ENCODE results near the gene ANKMY1.
A peak's percentile ranks its signal among the peaks of the same experiment; 100 is the strongest.

GRCh38 chr2:240604291-240604938 lies 46.6 kb upstream of the ANKMY1 start:
- TF ChIP-seq CTCF (IDR thresholded peaks at IDR 0.05; ENCODE audit: insufficient read depth, low read length) (peak; percentile 63), SPI1 (IDR thresholded peaks at IDR 0.05; ENCODE audit: borderline replicate concordance, low read depth) (no peak), POLR2AphosphoS5 (IDR thresholded peaks at IDR 0.05; ENCODE audit: low read depth) (no peak)
- TF ChIP-seq, protein P1, sequence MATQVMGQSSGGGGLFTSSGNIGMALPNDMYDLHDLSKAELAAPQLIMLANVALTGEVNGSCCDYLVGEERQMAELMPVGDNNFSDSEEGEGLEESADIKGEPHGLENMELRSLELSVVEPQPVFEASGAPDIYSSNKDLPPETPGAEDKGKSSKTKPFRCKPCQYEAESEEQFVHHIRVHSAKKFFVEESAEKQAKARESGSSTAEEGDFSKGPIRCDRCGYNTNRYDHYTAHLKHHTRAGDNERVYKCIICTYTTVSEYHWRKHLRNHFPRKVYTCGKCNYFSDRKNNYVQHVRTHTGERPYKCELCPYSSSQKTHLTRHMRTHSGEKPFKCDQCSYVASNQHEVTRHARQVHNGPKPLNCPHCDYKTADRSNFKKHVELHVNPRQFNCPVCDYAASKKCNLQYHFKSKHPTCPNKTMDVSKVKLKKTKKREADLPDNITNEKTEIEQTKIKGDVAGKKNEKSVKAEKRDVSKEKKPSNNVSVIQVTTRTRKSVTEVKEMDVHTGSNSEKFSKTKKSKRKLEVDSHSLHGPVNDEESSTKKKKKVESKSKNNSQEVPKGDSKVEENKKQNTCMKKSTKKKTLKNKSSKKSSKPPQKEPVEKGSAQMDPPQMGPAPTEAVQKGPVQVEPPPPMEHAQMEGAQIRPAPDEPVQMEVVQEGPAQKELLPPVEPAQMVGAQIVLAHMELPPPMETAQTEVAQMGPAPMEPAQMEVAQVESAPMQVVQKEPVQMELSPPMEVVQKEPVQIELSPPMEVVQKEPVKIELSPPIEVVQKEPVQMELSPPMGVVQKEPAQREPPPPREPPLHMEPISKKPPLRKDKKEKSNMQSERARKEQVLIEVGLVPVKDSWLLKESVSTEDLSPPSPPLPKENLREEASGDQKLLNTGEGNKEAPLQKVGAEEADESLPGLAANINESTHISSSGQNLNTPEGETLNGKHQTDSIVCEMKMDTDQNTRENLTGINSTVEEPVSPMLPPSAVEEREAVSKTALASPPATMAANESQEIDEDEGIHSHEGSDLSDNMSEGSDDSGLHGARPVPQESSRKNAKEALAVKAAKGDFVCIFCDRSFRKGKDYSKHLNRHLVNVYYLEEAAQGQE (IDR thresholded peaks at IDR 0.05; ENCODE audit: insufficient replicate concordance, low read depth), result peak; percentile 68
